ENCODE data around the gene BUD23.

DNA sequence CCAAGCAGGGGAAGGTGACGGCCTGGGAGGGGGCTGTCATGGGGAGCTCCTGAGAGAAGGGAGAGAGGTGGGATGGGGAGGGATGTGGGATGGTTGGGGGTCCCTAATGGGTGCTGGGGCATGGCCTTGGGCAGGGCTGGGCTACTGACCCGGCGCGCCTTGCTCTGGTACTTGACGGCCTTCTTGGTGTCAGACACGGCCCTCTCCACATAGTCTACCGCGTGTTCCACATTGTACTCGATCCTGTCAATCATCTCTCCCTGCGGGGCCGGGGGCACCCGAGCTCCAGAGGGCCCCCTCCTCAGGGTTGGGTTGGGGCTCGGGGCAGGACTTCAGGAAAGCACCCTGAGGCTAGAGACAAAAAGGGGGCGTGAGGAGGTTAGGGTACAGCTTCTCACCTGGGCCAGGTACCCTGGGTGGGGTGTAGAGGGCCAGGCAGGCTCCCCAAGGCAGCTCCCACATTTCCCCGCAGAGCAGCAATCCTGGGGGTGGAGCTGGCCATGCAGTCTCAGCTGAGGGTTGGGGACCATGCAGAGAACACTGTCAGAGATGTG is 17.3 kb downstream of the BUD23 start:
- TF ChIP-seq, protein P1, sequence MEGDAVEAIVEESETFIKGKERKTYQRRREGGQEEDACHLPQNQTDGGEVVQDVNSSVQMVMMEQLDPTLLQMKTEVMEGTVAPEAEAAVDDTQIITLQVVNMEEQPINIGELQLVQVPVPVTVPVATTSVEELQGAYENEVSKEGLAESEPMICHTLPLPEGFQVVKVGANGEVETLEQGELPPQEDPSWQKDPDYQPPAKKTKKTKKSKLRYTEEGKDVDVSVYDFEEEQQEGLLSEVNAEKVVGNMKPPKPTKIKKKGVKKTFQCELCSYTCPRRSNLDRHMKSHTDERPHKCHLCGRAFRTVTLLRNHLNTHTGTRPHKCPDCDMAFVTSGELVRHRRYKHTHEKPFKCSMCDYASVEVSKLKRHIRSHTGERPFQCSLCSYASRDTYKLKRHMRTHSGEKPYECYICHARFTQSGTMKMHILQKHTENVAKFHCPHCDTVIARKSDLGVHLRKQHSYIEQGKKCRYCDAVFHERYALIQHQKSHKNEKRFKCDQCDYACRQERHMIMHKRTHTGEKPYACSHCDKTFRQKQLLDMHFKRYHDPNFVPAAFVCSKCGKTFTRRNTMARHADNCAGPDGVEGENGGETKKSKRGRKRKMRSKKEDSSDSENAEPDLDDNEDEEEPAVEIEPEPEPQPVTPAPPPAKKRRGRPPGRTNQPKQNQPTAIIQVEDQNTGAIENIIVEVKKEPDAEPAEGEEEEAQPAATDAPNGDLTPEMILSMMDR (IDR thresholded peaks at IDR 0.05; ENCODE audit: extremely low read depth in 1 of 2, insufficient read depth in 1 of 2, low read depth in 1 of 2, low read length in 2 of 2), result no peak
- TF ChIP-seq POLR2AphosphoS5 (IDR thresholded peaks at IDR 0.05; ENCODE audit: insufficient read depth, low read depth, low read length), result no peak
- no peak for TF ChIP-seq MYC (IDR thresholded peaks at IDR 0.05; ENCODE audit: low read depth, low read length)
- no peak for TF ChIP-seq POLR2A (IDR thresholded peaks at IDR 0.05; ENCODE audit: low read depth, low read length)
- no peak for TF ChIP-seq EZH2 (IDR thresholded peaks at IDR 0.05; ENCODE audit: borderline replicate concordance, low read depth, low read length, severe bottlenecking)
- TF ChIP-seq MAX (IDR thresholded peaks at IDR 0.05; ENCODE audit: insufficient read depth, insufficient read length), result no peak
- no peak for TF ChIP-seq FOS (IDR thresholded peaks at IDR 0.05; ENCODE audit: borderline replicate concordance, insufficient read depth, low read length)
- TF ChIP-seq JUN (IDR thresholded peaks at IDR 0.05; ENCODE audit: borderline replicate concordance, insufficient read depth, insufficient read length, low read depth), result no peak

All from endothelial cell of umbilical vein (primary cell).